A549 treated with RU486 at 1 μM for 4 hours (cell line): Measurements from ENCODE around the gene XXYLT1. TPM values are rescaled to one million over a fixed set of nuclear protein-coding genes. Genes with fewer than 3 reads are reported as not detected.

Source experiments
- total RNA-seq: library from RNA; stranded (reverse); fragments of 200-300 nt; extraction: Qiagen RNA extraction; gene quantifications from 5 replicates; pipeline ENCODE4 v1.2.3, GENCODE V29; 2022; ENCODE audit warnings: low read depth

XXYLT1 gene, protein sequence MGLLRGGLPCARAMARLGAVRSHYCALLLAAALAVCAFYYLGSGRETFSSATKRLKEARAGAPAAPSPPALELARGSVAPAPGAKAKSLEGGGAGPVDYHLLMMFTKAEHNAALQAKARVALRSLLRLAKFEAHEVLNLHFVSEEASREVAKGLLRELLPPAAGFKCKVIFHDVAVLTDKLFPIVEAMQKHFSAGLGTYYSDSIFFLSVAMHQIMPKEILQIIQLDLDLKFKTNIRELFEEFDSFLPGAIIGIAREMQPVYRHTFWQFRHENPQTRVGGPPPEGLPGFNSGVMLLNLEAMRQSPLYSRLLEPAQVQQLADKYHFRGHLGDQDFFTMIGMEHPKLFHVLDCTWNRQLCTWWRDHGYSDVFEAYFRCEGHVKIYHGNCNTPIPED
- 9.6 to 13.0 TPM (median 12.4 TPM) in 5 replicates for total RNA-seq

DNA sequence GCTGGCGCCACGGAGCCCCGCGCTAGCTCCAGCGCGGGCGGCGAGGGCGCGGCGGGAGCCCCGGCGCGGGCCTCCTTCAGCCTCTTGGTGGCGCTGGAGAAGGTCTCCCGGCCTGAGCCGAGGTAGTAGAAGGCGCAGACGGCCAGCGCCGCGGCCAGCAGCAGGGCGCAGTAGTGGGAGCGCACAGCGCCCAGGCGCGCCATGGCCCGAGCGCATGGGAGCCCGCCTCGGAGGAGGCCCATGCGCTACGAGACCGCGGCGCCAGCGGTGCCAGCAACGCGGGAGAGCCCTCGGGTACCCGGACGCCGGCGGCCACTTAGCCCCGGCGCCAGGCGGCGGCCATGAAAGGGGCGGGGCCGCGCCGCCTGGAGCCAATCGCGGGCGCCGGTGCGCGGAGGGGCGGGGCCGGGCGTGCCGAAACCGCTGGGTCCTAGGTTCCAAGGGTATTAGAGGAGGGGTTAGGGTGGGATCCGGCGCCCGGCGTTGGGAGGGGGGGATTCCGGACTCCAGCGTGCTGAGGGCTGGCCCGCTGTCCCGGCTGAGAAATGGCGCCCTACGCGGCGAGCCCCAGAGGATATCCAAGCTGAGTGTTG lies at the start of gene XXYLT1:
Gene XXYLT1 (minus strand): TSS at position 343 of the 593 bp plus-strand sequence. CDS start 101 bp downstream, at position 242.

Other genes with a start within 250 kb of the XXYLT1 start
- gene ACAP2, start 171.9 kb upstream of the XXYLT1 start, total RNA-seq, result 3.4 to 8.7 TPM (median 7.7 TPM) in 5 replicates